Cardiac fibroblast (primary cell): ENCODE results near the gene OR52I2.

ENCODE experiments used
- DNase-seq, 2 donors: peaks; one replicate each; pipeline versions ENCODE4 v3.0.0 to v3.0.0-alpha.2; 2010; ENCODE audit warnings: low read depth in 2 of 2
- H3K4me3 ChIP-seq, 2 donors: replicated peaks in 1 of 2; 1 replicate in 1 of 2; 2 replicates in 1 of 2; pipeline ENCODE4 v1.5.1; 2011; ENCODE audit warnings: low read depth in 2 of 2, low read length in 2 of 2, mild to moderate bottlenecking in 2 of 2, moderate library complexity in 1 of 2
- CTCF ChIP-seq: IDR thresholded peaks from one replicate; pipeline ENCODE4 v1.5.1; 2011; ENCODE audit warnings: low read depth, mild to moderate bottlenecking, low read length, inconsistent platforms

Gene OR52I2

GRCh38 chr11:4577761-4578160 is 3.8 kb upstream of the OR52I2 start:
- H3K4me3 ChIP-seq, result no peak overlapping the region
- DNase-seq, result no peak
- TF ChIP-seq CTCF, result no peak

- H3K4me3 ChIP-seq, result no peak overlapping the region
- no peak for TF ChIP-seq CTCF
- DNase-seq, result no peak
Observed at GRCh38 chr11:4578624-4579023, 2.9 kb upstream of the OR52I2 start.

DNA sequence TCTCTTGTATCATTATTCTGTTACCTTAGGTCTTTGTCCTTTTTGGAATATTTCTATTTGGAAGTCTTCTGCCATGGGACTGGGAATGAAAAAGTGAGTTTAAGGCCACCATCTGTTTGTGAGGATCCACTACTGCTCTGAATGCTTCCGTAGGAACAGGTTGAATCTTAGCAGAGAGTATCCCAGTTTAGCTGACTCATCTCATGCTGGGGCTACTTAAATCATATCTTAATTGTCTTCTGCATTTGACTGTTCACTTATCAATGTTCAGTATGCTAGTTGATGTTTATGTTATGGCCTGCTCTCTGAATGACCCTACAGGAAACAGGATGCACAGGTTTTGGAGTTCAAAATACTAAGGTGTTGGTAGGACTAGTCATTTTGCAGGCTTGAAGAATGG is 1.4 kb upstream of the OR52I2 start:
- H3K4me3 ChIP-seq, result no peak overlapping the region
- DNase-seq, result no peak
- TF ChIP-seq CTCF, result no peak

DNA sequence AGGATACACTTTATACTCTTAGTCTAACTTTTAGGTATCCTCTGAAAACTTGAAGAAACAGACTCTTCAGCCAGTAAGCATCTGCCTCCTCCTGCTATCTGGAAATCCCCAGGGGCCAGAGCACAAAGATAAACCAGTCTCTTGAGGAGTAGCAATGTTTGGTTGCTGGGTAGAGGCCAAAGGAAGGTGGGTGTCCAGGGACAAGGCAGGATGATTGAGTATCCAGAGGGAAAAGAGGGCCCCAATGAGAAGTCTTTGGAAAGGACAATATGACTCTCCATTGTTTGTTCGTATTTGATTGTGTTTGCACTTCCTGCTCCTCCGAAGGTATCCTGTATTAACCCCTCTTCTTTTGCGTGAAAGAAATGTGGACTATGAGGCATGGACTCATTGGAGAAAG is 7.5 kb downstream of the OR52I2 start:
- H3K4me3 ChIP-seq, result no peak overlapping the region
- TF ChIP-seq CTCF, result no peak
- no peak for DNase-seq

- no peak for DNase-seq
- no peak for TF ChIP-seq CTCF
- H3K4me3 ChIP-seq, result no peak within 1 kb of the TSS
Observed at GRCh38 chr11:4593739-4594138, 12.2 kb downstream of the OR52I2 start, which contains the start of gene OR52I1. OR52I1 (plus strand) TSS chr11:4594039; CDS start chr11:4594039, 0 bp downstream.

GRCh38 chr11:4605057-4605456 is 23.5 kb downstream of the OR52I2 start:
- no peak for DNase-seq
- no peak overlapping the region for H3K4me3 ChIP-seq
- TF ChIP-seq CTCF, result no peak
